ENCODE data around the gene COLEC12. TPM values are rescaled to one million over a fixed set of nuclear protein-coding genes. Genes with fewer than 3 reads are reported as not detected.

The COLEC12 gene
- total and polyA plus RNA-seq, 2 experiments from 2014 or later: 23.2 to 28.3 TPM

DNA sequence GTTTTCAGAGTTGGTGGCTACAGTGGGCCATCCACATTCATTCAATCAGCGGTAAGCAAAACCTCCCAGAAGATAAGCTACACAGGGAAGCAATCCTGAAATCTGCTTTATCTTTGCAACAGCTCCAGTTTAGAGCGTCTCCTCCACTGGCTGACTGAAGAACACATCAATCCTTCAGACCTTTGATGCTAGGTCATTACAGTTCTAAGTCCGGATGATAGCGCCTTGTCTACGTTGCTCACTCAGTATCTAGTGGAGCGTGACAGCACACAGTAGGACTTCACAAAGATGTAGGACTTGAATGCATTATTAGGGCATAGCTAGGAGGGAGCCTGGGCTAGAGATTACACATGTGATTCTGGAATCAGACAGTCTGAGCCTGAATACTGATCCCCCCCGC, 5.0 kb downstream of the COLEC12 start:
- no peaks in the 10 kb centered on the region for H3K9me3 ChIP-seq (ENCODE audit: low read depth)
- TF ChIP-seq EZH2 (IDR thresholded peaks at IDR 0.05; ENCODE audit: borderline replicate concordance): no peak
- TF ChIP-seq EZH2phosphoT487 (IDR thresholded peaks at IDR 0.05; ENCODE audit: low read depth, severe bottlenecking, unreplicated experiment): no peak
- TF ChIP-seq, protein P1, sequence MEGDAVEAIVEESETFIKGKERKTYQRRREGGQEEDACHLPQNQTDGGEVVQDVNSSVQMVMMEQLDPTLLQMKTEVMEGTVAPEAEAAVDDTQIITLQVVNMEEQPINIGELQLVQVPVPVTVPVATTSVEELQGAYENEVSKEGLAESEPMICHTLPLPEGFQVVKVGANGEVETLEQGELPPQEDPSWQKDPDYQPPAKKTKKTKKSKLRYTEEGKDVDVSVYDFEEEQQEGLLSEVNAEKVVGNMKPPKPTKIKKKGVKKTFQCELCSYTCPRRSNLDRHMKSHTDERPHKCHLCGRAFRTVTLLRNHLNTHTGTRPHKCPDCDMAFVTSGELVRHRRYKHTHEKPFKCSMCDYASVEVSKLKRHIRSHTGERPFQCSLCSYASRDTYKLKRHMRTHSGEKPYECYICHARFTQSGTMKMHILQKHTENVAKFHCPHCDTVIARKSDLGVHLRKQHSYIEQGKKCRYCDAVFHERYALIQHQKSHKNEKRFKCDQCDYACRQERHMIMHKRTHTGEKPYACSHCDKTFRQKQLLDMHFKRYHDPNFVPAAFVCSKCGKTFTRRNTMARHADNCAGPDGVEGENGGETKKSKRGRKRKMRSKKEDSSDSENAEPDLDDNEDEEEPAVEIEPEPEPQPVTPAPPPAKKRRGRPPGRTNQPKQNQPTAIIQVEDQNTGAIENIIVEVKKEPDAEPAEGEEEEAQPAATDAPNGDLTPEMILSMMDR (IDR thresholded peaks at IDR 0.05; ENCODE audit: poor library complexity): no peak

DNA sequence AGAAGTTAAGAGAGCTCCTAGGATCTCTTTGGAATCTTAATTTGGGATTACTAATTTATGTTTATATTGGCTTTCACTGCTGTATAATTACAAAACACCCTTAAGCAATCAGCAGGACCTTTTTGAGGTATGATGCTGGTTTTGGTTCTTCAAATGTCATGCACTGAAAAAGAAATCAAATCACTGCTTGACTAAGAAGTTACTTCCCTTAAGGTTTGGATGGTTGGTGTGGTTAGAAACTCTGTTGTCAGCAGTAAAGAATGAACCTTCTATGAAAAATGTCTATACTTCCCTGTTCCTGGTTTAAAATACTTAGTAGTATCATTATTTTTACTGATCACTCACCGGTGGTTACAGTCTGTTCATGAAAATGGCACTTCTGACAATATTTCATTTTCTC, 5.5 kb downstream of the COLEC12 start:
- DNase-seq (ENCODE audit: low spot score): no peak
- Histone ChIP-seq H3K36me3 (replicated peaks; ENCODE audit: insufficient read depth, low read depth) (no peaks in the 10 kb centered on the region), H3K9me3 (ENCODE audit: low read depth) (no peaks in the 10 kb centered on the region), H3K4me3 (no peak overlapping the region), H3K4me2 (no peak overlapping the region), H3K79me2 (peaks cover 61% of the 10 kb centered on the region), H3K9me2 (replicated peaks; ENCODE audit: insufficient read depth) (no peaks in the 10 kb centered on the region), H3K27me3 (peaks cover 16% of the 10 kb centered on the region), H2AFZ (no peak overlapping the region), H3K27ac (no peak overlapping the region), H3K4me1 (ENCODE audit: insufficient read depth) (peaks cover 11% of the 10 kb centered on the region), H4K20me1 (ENCODE audit: insufficient read depth, poor library complexity, severe bottlenecking) (no peaks in the 10 kb centered on the region)
- TF ChIP-seq EZH2 (IDR thresholded peaks at IDR 0.05; ENCODE audit: borderline replicate concordance): no peak
- TF ChIP-seq, protein P1 (IDR thresholded peaks at IDR 0.05; ENCODE audit: poor library complexity): no peak
- TF ChIP-seq EZH2phosphoT487 (IDR thresholded peaks at IDR 0.05; ENCODE audit: low read depth, severe bottlenecking, unreplicated experiment): no peak
- 86% methylated on average over 1 of the region's 1 CpG for WGBS (ENCODE audit: low lambda C conversion rate, missing lambda C conversion rate)

More for the DNA sequence above, 5.0 kb downstream of the COLEC12 start:
- no peak for DNase-seq (ENCODE audit: low spot score)
- Histone ChIP-seq H2AFZ (no peak overlapping the region), H3K4me3 (no peak overlapping the region), H4K20me1 (ENCODE audit: insufficient read depth, poor library complexity, severe bottlenecking) (no peaks in the 10 kb centered on the region), H3K79me2 (peaks cover 60% of the 10 kb centered on the region), H3K4me1 (ENCODE audit: insufficient read depth) (peaks cover 10% of the 10 kb centered on the region), H3K27ac (no peak overlapping the region), H3K9me2 (replicated peaks; ENCODE audit: insufficient read depth) (no peaks in the 10 kb centered on the region), H3K36me3 (replicated peaks; ENCODE audit: insufficient read depth, low read depth) (no peaks in the 10 kb centered on the region), H3K27me3 (peaks cover 17% of the 10 kb centered on the region), H3K4me2 (no peak overlapping the region)
- WGBS (ENCODE audit: low lambda C conversion rate, missing lambda C conversion rate): 73% methylated on average over 7 of the region's 7 CpGs

DNA sequence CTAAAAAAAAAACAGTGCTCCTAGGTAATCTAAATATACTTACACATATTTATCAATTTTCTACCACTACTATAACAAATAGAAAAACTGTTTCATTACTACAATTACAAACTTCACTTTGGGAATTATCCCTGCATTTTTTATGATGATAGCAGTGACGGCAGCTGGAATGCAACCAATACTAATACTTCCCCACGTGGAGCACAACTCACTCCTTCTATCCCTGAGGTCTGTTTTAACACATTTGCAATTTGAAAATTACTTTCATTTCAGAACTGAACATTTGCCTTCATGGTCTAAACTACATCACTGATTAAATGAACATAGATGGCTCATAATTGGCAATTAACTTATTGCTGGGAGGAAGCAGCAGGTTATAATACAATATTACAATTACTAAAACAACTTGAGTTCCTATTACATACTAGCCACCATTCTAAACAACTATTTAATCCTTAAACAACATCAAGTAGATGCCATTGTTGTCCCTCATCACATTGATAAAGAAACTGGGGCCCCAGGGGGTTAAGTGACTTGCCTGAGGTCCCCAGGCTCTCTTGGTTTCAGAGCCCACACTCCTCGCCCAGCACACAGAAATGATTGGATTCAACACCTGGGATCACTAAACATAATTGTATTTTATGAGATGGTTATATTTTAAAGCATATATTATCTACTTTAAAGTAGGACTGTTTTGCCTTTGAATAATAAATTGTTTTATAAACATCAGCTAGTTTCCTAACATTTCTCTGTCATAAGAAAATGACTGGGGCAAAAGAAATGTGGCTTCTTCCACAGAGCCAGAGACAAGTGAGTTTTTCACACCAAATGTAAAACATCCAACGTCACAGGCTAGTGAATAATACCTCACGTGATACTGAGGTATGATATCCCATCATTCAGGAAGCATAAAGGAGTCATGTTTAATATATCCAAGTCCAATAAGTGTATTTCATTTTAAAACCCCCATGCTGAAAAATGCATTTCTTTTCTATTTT, 6.2 kb downstream of the COLEC12 start:
- H2AFZ ChIP-seq: no peak overlapping the region
- no peaks in the 10 kb centered on the region for H3K9me3 ChIP-seq (ENCODE audit: low read depth)
- H3K36me3 ChIP-seq (replicated peaks; ENCODE audit: insufficient read depth, low read depth): no peaks in the 10 kb centered on the region
- H3K4me2 ChIP-seq: no peak overlapping the region
- no peak overlapping the region for H3K4me3 ChIP-seq
- H4K20me1 ChIP-seq (ENCODE audit: insufficient read depth, poor library complexity, severe bottlenecking): no peaks in the 10 kb centered on the region
- TF ChIP-seq, protein P1 (IDR thresholded peaks at IDR 0.05; ENCODE audit: poor library complexity): no peak
- no peak for TF ChIP-seq EZH2phosphoT487 (IDR thresholded peaks at IDR 0.05; ENCODE audit: low read depth, severe bottlenecking, unreplicated experiment)
- TF ChIP-seq EZH2 (IDR thresholded peaks at IDR 0.05; ENCODE audit: borderline replicate concordance): no peak
- H3K4me1 ChIP-seq (ENCODE audit: insufficient read depth): peaks cover 11% of the 10 kb centered on the region
- WGBS (ENCODE audit: low lambda C conversion rate, missing lambda C conversion rate): 60% methylated on average over 5 of the region's 5 CpGs
- H3K27ac ChIP-seq: no peak overlapping the region
- H3K27me3 ChIP-seq: peaks cover 8% of the 10 kb centered on the region
- H3K79me2 ChIP-seq: peaks cover 61% of the 10 kb centered on the region
- DNase-seq (ENCODE audit: low spot score): no peak
- no peaks in the 10 kb centered on the region for H3K9me2 ChIP-seq (replicated peaks; ENCODE audit: insufficient read depth)
